GM15510 (cell line): ENCODE results near the gene CD274.

Source experiments
- POLR2A ChIP-seq: IDR thresholded peaks from 3 replicates; pipeline ENCODE4 v1.6.1; 2011; ENCODE audit warnings: borderline replicate concordance; ENCODE audit not compliant: insufficient read length; ENCODE audit errors: extremely low read depth

The CD274 gene

DNA sequence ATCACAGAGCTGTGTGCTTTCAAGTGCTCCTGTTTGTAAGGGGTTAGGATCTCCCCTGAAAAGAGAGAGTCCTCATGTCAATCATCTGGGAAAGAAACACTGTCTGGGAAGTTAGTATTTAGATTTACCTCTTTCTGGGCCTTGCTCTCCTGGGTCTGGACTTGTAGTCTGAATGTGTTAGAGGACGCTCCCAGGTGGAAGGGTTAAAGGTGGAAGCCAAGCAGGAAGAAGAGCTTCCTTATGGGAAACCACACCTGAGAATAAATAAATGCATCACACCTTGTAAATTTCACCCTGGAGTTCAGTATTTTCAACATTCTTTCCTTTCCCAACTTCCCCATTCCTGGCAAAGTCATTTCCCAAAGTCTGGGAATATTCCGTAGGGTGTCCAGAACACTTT lies 13.9 kb upstream of the CD274 start:
- no peak for TF ChIP-seq POLR2A

DNA sequence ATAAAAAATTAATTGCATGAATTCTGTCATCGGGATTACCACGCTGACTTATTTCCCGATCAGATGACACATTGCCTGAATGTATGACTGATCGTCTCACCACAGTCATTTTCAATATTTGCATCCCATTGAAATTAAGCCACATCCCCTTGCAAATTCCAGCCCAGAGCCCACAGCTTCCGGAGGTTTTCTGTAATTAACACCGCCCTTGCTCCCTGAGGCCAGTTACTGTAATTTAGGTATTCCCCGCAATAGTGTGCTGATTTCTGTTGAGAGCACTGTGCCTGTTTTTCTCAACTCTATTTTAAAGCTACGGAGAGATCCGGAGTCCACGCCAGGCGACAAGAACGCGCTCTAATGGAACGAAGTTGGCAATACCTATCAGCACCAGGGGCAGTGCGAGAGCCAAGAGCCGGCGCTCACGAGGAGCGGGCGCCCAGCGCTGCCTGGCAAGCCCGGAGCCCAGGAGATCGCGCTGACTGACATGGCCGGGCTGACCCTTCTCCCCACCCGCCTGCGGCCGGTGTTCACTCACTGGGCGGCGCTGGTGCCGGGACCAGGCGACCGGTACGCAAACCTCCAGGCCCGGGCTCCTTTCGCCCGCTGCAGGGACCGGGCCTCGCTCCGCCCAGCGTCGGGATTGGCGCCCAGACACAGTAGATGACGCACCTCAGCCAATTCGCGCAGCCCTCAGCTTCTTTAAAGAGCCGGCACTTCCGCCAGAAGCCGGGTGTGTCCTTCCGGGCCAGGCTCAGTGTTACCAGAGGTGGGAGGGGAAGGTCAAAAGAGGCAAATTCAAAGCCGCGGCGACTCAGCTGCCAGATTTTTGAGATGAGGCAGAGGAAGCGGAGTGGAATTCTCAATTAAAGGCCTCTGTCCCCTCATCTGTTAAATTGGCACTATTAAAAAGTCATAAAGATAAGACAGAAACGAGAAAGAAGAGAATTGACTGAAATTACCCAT lies 12.8 kb upstream of the CD274 start, which contains the start of gene PLGRKT:
Gene PLGRKT, minus strand, starts transcription at position 672 of the 963 bp plus-strand sequence. CDS start 5,948 bp downstream, outside the sequence.
- peak; percentile 96 for TF ChIP-seq POLR2A

DNA sequence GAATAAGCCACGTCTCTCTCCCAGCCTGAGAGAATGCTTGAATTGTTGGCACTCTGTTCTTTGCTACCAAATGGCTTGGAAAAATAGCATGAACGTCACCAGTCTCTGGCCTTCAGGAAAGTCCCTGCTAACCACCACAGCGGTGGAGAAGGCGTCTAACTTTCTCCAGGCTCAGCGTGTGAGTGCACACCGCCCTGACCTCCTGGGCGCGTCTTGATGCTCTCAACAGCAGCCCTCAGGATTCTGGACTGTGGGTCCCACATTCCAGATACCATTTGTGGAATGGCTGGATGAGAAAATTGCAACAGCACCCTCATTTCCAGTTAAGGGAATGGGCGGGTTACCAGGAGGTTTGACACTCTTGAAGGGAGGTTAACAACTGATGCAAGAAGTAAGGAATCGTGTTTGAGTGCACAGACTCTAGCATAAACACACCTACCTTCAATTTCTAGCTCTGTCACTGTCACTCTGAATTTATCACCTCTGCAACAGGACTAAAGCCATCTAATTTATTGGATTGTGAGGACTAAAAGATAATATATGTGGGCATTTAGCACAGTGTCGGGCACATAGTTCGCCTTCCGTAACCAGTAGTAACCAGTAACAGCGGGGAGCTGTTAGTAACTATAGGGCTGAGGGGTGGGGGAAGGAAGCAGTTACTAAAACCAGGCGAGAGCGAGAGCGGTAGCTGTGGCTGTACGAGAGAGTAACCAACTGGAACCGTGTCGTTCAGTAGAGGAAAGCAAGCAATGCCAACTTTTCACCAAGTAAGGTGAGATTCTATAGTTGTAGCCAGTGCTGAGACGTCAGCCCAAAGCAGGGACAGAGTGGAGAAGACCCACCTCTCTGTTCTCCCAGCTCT lies 11.8 kb upstream of the CD274 start:
- TF ChIP-seq POLR2A, result peak; percentile 13

DNA sequence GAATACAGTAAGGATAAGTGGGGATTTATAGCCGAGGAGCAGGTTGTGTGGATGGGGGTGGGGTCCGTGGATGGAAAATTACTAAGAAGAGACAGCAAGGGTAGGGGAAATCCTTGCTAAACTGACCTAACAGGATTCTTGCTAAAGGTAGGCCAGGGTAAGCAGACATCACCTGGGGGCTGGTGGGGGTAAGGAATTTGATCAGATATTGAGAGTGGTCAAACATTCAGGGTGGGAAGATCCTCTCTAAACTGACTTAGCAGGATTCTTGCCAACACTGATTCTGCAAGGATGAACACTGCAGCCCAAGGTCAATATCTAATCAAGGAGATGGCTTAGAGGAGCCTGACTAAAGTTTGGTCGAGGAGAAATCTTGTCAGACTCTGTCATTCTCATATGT lies 9.9 kb upstream of the CD274 start:
- TF ChIP-seq POLR2A, result no peak

DNA sequence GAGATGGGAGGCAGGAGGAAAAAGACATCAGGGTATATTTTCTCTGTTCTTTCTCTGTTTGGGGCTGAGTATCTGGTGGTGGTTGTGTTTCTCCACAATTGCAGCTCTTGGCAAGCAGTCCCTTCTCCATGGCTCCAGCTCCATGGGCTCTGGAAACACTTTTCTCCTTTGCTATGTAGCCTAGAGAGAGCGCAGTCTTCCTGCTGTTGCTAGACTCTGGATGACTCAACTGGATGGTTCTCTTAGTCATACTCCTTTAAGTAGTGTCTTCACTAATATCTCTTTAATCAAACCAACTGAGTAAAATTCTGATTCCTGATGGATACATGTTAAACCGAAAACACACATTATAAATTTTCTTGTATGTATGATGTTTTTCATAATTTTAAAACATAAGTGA lies 9.3 kb upstream of the CD274 start:
- no peak for TF ChIP-seq POLR2A

DNA sequence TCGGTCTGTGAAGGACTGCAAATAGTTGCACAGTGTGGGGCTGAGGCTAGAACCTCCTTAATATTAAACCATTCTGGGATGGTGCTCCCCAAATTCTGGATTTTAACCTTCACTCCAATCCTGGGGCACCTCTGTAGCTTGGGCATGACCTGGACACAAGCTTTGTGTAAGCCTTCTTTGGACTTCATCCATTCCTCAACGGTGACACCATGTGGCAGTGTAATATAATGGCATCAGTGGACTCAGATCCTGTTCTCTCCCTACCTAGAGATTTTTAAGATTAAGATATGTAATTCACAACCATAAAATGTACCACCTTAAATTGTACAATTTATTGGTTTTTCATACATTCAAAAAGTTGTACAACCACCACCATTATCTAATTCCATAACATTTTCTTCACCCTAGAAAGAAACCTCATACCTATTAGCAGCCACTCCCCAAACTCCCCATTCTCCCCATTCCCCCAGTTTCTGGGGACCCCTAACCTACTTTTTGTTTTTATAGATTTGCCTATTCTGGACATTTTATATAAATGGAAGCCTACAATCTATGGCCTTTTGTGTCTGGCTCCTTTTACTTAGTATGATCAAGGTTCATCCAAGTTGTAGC lies 7.8 kb upstream of the CD274 start:
- no peak for TF ChIP-seq POLR2A

DNA sequence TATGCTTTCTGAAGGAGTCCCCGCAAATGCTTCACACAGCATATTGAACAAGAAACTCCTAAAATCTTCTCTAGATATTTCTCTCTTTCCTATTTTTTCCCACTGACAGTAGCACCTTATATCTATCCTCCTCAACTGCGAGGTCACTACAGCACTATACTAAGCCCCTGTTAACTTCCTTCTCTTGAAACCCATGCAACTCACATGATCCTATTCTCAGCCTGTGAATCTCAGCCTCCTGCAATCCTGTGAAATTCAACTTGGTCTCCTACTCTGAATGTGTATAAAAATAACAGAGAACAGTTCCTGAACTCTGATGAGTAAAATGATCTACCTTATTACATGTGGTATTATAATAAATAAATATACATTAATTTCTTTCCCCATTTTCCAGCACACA lies 6.5 kb upstream of the CD274 start:
- TF ChIP-seq POLR2A, result no peak

DNA sequence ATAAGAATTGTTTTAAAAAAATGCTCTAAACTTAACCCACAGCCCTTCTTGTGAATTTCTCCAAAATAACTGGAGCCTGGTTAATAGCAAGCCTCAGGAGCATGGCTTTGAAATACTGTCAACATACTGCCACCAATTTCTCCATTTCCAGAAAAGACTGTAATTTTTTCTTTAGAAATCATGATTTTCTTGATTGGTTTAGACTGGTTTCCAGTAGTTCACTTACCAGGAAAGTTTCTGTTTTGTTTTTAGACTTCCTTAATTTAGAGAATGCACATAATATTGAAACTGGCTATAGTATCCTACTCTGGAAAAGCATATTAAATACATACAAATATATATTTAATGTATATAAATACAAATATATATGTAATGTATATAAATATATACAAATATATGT lies 4.5 kb upstream of the CD274 start:
- no peak for TF ChIP-seq POLR2A

DNA sequence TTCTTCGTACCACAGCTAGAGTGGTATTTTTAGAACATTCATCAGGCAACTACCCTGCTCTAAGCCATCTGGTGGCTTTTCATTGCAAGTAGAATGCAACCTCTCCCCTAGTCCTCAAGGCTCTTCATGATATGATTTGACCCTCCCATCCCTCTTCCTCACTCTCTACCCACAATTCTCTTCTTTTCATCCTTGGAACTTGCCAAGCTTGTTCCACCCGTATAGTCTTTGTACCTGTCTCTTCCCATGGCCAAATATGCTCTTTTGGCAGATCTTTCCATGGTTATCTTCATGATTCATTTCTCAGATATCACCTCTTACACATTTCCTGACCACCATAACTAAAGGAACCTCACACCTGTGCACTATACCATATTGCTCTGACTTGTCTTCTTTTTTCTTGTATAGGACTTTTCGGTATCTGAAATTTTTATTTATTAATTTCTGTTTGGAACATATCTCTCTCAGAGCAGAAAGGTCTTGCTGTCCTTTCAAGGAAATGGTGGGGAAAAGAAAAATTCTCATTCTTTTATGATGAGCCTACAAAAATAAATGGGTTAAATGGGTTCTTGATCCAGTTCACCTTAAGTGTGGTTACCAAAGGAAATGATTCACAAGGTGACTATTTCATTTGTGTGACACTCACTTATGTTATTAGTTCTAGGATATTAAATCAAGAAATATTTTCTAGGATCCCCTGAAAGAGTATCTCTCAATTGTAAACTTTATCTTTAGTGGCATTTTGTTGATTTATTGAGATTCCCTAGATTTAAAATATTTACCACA lies 3.7 kb upstream of the CD274 start:
- TF ChIP-seq POLR2A, result no peak

DNA sequence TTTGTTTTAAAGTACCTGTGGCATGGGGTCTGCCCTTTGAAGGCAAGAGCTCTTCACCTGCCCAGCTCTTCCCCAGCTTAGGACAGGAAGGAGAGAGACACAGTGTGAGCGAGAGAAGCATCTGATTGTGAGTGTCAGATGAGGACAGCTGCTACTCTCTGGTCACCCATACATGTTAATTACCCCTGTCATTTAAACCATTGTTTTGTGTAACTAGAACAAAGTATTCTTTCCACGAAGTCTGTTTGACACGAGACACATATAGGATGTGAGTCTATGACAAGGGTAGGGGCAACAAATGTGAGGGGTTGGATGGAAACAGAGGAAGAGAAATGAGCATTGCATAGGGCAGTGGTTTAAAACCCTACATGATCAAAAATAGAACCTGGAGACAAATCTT lies 3.0 kb upstream of the CD274 start:
- no peak for TF ChIP-seq POLR2A

DNA sequence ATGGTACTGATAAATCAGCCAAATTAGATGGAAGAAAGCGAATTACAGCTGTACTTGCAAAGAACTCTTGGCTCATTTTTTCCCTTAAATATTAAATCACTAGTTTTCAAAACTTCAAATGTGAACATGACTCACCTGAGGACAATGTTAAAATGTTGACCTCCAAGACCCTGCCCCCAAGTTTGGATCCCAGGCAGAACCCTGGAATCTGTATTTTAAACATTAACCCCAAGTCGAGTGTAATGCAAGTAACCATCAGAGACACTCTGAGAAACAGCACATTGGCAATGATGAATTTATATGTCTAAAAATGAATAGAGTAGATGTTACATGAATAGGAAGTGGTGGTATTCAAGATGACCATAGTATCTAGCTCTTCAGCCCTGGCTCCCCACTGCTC lies 2.3 kb upstream of the CD274 start:
- no peak for TF ChIP-seq POLR2A

DNA sequence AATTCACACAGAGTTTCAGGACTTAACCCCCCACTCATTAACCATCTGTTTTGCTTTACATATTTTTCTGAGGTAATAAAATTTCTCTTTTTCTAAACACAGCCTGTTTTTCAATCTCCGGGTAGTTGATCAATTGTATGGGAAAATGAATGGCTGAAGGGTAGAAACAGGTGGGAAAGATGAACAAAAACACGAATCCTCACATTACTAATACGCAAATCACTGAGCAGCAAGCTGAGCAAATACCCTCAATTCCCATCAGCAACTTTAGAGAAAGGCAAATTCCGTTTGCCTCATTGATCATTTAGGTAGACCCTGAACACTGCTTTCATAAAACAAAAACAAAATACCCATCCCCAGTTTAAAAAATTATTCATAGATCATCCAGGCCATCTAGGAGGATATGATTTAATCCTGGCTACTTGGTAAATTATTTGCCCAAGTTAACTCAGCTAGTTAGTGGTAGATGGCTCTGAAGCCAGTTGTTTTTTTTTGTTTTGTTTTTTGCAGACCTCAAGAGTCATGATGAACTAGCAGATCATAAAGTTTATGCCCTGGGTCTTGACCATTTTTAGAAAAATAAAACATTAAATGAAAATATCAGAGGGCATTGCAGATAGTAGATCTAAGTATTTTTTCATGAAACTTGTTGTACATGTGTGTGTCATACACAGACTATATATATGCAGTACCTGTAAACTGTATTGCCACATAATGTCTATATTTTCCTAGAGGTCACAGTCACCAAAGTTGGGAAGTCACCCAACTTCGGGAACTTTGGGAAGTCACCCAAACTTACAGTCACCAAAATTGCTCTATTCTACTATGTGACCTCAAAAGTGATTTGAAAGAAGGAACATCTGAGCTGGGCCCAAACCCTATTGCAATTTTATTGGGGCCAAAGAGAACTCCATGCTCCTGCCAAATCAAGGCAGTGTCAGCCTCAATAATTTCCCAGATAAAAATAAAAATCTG lies 1.6 kb upstream of the CD274 start:
- no peak for TF ChIP-seq POLR2A
